Lung microvascular endothelial cell (primary cell): ENCODE data around the gene MED16. TPM values are rescaled to one million over a fixed set of nuclear protein-coding genes. Genes with fewer than 3 reads are reported as not detected.
"Not testable (repeated sequence)": the region's sequence is repeated elsewhere in the genome, so short reads cannot be mapped to it uniquely, and the experiment has no call there.

ENCODE experiments used
- DNase-seq, 2 donors: peaks; one replicate each; pipeline versions ENCODE4 v3.0.0 to v3.0.0-alpha.2; 2010; ENCODE audit warnings: low read depth in 2 of 2
- total RNA-seq: library from RNA; depleted of rRNA; stranded (reverse); fragments of >200 nt; gene quantifications from 2 replicates; pipeline ENCODE4 v1.2.1, GENCODE V29; 2014

Gene MED16
- total RNA-seq, 1 donor from 2014 or later, result 19.0 TPM

DNA sequence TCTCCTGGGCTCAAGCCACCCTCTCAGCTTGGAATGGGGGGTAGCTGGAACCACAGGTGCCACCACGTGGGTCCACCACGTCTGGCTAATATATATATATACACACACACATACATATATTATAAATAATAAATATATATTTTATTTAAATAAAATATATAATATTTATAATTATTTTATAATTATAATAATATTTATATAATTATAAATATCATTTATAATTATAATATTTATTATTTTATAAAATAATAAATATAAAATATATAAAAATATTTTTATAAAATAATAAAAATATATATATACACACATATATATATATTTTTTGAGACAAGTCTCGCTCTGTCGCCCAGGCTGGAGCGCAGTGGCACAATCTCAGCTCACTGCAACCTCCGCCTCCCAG lies 38.4 kb downstream of the MED16 start:
- no peak for DNase-seq

DNA sequence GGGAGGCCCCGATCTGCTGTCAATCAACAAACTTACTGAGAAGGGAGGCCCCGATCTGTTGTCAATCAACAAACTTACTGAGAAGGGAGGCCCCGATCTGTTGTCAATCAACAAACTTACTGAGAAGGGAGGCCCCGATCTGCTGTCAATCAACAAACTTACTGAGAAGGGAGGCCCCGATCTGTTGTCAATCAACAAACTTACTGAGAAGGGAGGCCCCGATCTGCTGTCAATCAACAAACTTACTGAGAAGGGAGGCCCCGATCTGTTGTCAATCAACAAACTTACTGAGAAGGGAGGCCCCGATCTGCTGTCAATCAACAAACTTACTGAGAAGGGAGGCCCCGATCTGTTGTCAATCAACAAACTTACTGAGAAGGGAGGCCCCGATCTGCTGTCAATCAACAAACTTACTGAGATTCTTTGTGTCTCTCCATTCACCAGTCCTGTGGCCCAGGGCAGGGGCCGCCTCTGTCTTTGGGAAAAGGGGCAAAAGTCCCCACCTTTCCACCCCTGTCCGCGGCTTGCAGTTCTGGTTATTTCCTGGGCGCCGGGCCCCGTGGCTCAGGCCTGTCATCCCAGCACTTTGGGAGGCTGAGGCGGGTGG lies 39.3 kb downstream of the MED16 start:
- DNase-seq, result not testable (repeated sequence)

DNA sequence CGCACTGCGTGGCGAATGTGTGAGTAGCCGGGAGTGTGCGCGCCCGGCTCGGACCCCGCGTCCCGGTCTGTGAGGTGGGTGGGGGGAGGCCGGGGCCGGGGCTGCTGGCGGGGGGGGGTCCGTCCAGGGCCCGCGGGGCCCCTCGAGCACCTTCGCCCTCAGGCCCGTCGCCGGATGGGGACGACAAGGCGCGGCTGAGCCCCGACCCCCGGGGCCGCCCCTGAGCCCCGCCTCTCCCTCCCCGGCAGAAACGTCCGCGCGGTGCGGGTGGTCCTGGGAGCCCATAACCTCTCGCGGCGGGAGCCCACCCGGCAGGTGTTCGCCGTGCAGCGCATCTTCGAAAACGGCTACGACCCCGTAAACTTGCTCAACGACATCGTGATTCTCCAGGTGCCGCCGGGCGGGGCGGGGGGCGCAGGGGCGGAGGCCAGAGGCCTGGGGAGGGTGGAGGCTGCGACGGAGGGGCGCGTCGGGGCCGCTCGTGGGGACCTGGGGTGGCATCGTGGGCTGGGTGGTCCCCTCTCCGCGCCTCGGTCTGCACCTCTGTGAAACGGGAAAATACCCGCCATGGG lies 39.9 kb downstream of the MED16 start:
- DNase-seq, result no peak

DNA sequence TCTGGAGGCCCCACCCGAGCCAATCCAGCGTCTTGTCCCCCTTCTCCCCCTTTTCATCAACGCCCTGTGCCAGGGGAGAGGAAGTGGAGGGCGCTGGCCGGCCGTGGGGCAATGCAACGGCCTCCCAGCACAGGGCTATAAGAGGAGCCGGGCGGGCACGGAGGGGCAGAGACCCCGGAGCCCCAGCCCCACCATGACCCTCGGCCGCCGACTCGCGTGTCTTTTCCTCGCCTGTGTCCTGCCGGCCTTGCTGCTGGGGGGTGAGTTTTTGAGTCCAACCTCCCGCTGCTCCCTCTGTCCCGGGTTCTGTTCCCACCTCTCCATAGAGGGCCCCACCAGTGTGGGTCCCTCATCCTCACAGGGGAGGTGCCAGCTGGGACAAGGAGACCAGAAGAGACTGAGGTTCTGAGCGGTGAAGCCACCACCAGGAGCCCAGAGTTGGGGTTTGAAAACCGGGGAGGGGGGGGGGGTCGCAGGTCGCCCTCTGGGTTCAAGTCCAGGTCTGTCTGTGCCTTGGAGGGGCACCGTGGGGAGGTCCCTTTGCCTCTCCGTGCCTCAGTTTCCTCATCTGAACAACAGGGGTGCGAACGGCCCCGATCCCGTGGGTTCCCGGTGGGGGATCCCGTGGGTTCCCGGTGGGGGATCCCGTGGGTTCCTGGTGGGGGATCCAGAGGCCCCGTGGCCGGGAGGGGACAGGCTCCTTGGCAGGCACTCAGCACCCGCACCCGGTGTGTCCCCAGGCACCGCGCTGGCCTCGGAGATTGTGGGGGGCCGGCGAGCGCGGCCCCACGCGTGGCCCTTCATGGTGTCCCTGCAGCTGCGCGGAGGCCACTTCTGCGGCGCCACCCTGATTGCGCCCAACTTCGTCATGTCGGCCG lies 40.6 kb downstream of the MED16 start, which contains the start of gene ELANE:
TSS of gene ELANE (plus strand) at position 168 of the 878 bp plus-strand sequence. CDS start at position 194, 26 bp downstream.
- no peak for DNase-seq

DNA sequence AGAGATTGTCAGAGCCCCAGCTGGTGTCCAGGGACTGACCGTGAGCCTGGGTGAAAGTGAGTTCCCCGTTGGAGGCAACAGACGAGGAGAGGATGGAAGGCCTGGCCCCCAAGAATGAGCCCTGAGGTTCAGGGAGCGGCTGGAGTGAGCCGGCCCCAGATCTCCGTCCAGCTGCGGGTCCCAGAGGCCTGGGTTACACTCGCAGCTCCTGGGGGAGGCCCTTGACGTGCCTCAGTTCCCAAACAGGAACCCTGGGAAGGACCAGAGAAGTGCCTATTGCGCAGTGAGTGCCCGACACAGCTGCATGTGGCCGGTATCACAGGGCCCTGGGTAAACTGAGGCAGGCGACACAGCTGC lies 42.0 kb downstream of the MED16 start:
- DNase-seq, result no peak

DNA sequence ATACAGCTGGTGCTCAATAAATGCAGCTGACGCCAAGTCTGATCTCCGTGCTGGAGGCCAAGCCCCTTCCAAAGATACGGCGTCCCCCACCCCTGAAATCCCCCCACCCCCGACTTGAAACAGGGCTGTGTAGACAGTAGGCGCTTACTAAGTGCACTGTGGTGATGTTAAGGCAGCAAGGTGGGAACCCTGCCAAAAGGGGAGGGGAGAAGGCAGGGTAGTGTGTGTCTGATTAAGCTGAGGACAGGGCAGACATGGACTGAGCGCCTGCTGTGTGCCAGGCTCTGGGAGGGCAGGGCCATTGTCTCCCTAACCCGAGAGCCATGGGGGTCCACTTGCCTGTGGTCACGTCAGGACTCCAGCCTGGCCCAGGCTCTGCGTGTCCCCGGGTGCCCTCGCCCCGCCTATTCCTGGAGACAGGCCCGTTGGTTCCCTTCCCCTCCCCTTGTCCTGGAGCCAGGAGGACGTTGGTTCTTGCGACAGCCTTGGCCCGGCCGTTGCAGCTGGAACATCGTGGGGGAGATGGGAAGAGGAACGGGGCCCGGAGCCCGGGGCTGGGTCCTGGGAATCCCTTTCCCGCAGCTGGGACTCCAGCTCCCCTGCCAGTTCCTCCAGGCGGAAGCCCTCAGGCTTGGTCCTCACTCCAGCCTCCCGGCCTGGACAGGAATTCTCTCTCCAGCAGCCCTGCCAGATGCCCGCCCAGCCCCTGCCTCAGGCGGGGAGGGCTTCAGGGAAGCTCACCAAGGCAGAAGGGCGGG lies 42.6 kb downstream of the MED16 start:
- no peak for DNase-seq

DNA sequence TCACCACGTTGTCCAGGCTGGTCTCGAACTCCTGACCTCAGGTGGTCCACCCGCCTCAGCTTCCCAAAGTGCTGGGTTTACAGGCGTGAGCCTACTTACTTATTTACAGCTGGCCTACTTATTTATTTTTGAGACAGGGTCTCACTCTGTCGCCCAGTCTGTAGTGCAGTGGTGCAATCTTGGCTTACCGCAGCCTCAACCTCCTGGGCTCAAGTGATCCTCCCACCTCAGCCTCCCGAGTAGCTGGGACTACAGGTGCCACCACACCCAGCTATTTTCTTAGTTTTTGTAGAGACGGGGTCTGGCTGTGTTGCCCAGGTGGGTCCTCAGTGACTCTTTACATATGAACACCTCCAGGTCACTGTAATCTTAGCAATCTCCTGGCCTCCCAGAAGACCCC lies 43.8 kb downstream of the MED16 start:
- DNase-seq, result not testable (repeated sequence)

DNA sequence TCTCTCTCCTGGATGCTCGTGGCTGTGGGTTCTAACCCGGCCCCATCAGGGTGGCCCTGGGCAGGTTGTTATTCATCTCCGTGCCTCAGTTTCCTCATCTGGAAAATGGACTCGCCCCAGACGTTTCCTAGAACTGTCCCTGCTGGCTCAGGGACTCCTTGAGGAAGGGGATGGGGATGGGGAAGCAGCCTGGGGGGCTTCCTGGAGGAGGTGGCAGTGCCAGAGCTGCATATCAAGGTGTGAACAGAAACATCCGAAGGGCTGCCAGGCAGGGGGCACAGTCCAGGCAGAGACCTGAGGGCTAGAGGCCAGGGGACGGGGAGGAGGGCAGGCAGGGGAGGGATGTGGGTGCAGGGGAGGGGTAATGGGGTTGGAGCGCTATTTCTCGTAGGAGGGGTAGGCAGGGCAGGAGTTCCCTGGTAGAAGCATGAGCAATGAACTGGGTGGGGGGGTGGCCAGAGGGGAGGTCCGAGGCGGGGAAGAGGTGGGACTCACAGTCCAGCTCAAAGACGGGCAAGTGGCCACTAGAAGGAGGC lies 44.5 kb downstream of the MED16 start:
- no peak for DNase-seq

DNA sequence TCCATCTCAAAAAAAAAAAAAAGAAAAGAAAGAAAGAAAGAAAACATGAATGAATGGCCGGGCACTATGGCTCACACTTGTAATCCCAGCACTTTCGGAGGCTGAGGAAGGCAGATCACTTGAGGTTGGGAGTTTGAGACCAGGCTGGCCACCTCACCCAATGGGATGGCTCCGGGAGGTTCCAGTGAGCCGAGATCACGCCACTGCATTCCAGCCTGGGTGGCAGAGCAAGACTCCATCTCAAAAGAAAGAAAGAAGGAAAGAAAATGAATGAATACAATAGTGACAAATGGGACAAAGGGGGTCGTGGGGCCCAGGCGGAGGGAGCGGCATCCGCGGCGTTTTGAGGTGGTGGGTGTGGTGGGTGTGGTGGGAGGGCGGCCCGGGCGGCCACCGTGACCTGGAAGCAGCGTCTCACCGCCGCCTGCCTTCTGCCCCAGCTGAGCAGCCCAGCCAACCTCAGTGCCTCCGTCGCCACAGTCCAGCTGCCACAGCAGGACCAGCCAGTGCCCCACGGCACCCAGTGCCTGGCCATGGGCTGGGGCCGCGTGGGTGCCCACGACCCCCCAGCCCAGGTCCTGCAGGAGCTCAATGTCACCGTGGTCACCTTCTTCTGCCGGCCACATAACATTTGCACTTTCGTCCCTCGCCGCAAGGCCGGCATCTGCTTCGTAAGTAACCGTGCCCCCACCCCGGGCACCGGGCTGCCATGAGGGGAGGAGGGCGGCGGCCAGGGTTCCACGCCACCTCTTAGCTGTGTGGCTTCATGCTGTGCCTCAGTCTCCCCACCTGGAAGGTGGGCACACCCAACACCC lies 47.1 kb downstream of the MED16 start:
- DNase-seq, result no peak

DNA sequence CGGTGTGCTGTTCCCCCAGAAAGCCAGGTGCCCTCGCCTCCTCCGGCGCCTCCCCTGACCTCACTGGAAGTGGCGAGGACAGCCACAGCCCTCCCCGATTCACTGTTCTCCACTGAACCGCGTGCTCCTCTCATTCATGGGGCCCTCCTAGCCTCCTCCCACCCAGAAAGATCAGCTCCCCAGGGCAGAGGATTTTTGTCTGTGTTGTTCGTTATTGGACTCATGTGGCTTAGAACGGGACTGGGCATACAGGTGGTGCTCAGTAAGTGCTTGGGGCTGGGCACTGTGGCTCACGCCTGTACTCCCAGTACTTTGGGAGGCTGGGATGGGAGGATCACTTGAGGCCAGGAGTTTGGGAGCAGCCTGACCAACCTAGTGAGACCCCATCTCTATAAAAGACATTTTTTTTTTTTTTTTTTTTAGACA lies 48.4 kb downstream of the MED16 start:
- no peak for DNase-seq

DNA sequence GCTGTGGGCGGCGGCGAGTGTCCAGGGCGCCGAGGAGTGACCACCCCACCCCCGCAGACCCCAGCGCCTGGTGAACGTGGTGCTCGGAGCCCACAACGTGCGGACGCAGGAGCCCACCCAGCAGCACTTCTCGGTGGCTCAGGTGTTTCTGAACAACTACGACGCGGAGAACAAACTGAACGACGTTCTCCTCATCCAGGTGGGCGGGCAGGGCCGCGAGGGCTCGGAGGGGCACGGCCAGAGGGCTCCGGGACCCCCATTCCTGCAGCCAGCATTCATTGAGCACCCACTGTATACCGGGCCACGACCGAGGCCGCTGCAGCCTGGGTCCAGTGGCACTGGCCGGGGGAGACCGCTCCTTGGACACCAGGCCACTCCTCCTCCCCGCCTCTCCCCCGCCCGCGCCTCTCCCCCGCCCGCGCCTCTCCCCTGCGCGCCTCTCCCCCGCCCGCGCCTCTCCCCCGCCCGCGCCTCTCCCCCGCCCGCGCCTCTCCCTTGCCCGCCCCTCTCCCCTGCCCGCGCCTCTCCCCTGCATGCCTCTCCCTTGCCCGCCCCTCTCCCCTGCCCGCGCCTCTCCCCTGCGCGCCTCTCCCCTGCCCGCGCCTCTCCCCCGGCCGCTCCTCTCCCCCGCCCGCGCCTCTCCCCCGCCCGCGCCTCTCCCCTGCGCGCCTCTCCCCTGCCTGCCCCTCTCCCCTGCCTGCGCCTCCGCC lies 49.0 kb downstream of the MED16 start:
- no peak for DNase-seq

DNA sequence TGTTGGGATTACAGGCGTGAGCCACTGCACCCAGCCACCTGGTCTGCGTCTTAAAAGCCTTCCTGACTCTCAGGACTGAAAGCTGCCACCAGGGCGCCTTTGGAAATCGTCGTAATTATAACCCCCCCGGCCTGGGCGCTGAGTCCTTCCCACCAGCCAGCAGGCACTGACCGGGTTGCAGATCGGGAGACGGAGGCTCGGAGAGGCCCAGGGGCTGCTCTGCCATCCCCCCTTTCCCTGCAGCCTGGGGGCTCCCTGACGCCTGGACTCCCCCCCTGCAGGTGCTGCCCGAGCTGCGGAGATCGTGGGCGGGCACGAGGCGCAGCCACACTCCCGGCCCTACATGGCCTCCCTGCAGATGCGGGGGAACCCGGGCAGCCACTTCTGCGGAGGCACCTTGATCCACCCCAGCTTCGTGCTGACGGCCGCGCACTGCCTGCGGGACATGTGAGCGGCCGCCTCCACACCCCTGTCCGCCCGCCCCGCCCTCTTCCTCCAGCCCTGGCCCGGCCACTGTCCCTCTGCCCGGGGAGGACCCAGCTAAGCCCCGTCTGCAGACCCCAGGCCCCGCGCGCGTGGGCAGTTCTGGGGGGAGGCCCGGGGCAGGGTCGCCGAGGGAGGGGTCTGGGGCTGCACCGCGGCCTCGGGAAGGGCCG lies 49.7 kb downstream of the MED16 start:
- DNase-seq, result peak in 1 of 2 donors; percentile 18

DNA sequence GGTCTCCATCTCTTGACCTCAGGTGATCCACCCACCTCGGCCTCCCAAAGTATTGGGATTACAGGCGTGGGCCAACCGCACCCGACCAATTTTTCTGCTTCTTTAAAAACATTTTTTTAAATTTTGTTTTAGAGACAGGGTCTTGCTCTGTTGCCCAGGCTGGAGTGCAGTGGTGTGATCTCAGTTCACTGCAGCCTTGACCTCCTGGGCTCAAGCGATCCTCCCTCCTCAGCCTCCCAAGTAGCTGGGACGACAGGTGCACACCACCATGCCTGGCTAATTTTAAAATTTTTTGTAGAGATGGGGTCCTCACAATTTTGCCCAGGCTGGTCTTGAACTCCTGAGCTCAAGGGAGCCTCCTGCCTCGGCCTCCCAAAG lies 50.2 kb downstream of the MED16 start:
- not testable (repeated sequence) for DNase-seq

DNA sequence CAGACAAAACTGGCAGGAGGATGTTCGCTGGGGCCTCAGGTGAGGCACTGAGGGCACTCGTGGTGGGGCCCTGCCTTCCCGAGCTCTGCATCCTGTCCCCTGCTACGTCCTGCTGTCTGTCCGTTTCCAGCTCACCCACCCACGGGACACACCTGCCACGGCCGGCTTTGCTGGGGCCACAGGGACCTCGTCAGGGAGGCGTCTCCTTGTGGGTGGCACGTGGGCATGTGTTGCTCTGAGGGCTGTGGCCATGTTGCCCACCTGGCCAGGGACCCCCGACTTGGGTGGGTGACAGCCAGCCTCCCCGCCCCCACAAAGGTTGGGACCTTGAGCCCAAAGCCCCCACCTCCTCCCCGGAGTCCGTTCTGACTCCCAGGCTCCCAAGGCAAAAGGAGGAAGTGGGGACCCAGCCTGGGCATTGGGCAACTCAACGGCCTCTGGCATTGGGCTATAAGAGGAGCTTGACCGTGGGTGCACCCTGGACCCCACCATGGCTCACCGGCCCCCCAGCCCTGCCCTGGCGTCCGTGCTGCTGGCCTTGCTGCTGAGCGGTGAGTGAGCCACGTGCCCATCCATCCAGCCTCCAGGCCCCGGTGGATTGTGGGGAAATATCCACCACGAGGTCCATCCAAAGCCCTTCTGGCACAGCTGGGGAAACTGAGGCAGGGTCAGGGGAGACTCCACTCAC lies 52.3 kb downstream of the MED16 start, which contains the start of gene PRTN3:
TSS of gene PRTN3 (plus strand) at position 481 of the 688 bp plus-strand sequence. CDS start at position 491, 10 bp downstream.
- no peak for DNase-seq

DNA sequence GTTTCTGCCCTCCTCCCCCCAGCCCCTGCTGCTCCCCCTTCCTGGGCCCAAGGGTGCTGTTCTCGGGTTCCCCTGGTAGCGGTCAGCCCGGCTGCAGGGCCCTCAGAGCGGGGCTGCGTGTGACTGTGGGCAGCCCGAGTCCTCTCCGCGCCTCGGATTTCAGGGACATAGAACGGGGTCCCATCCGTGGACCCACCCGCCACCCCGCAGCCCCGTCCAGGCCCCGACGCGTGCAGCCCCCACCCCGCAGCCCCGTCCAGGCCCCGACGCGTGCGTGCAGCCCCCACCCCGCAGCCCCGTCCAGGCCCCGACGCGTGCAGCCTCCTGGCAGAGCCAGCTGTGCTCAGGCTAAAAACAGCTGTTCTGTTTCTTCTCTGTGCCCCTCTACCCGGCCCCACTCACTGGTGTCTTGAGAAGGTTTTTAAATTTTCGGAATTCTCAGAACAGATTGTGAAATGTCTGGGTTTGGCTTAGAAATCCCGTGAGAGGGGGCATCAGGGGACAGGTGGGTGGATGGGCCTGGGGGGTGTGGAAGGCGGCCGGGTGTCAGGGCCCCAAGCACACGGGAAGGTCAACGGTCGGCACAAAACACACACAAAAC lies 57.7 kb downstream of the MED16 start:
- no peak for DNase-seq

DNA sequence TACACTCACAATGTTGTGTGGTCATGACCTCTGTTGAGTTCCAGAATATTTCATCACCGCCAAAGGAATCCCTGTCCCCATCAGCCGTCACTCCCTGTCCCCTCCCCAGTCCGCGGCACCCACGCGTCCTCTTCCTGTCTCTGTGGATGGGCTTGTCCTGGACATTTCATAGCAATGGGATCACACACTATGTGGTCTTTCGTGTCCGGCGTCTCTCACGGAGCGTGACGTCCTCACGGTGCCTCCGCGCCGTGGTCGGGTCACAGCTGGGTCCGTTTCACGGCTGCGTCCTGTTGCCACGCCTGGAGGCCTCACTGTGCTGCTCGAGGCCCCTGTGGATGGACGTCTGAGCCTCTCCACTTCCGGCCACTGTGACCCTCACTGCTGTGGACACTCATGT lies 58.8 kb downstream of the MED16 start:
- DNase-seq, result no peak

DNA sequence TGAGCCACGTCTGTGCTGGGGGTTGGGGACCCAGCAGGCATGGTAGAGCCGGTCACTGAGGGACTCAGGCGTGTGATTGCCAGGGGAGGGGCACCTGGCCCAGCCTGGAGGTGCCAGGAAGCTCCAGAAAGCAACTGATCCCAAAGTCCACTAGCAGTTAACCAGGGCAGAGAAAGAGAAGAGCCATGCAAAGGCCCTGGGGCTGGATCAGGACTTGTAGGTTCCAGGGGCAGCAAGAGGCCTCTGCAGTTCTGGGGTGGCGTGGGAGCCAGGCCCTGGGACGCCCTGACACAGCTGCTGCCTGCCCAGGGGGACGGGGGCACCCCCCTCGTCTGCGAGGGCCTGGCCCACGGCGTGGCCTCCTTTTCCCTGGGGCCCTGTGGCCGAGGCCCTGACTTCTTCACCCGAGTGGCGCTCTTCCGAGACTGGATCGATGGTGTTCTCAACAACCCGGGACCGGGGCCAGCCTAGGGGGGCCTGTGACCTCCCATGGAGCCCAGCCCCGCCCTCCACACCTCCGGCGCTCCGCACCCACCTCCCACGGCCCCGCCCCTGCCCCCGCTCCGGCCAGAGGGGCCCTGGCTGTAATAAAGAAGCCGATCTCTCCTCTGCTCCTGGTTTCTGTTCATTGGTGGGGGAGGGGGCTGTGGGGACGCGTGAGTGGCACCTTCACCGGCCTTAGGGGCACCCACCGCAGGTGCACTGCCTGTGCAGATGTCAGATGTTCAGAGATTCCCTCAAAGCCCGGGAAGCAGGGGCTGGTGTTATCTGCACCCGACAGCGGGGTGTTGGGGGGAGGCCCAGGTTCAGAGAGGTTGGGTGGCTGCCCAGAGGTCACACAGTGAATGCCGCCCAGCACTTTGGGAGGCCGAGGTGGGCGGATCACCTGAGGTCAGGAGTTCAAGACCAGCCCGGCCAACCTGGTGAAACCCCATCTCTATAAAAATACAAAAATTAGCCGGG lies 61.3 kb downstream of the MED16 start:
- no peak for DNase-seq
